ENCODE measurements around the gene CNTFR. TPM values are rescaled to one million over a fixed set of nuclear protein-coding genes. Genes with fewer than 3 reads are reported as not detected.

CNTFR gene
- total and polyA plus RNA-seq, 2 donors (not counting 1 experiment from before 2014, with no cell fraction given): not detected

DNA sequence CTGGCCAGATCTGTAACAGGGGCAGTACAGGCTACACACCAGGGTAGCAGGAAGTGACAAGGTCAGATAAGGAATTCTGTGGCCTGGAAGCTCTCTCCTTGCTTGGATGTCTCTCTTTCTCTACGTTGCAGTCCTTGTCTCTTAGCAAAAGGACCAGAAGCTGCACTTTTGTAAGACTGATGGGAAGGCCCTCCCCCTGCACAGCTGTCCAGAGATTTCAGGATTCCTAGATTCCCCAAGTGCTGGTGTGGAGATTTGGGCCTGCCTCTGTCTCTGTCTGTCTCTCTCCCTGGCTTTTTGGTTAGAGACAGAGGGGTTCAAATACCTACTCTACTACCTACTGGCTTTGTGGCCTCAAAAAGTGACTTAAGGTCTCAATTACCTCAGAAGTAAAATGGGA lies 10.0 kb upstream of the CNTFR start:
- no peaks in the 10 kb centered on the region for H4K20me1 ChIP-seq (ENCODE audit: control insufficient read depth, insufficient read depth, low read length, poor library complexity, severe bottlenecking)
- H2AFZ ChIP-seq (ENCODE audit: insufficient read depth, low read depth, low read length, poor library complexity, severe bottlenecking): no peak overlapping the region
- intact Hi-C loops (cut with micrococcal nuclease): loop anchor here (10.0 kb wide), 1 partner anchor 975 kb away; no protein-coding TSS in a partner anchor
- no peak overlapping the region for H3K9ac ChIP-seq (ENCODE audit: low read length)
- H3K27ac ChIP-seq (ENCODE audit: low read length in 2 of 2): no peak overlapping the region
- no peak for ATAC-seq (ENCODE audit: low read depth)
- TF ChIP-seq CTCF (IDR thresholded peaks at IDR 0.05) (no peak), EZH2 (IDR thresholded peaks at IDR 0.05; ENCODE audit: borderline replicate concordance, insufficient read depth, low read depth, low read length, poor library complexity, severe bottlenecking) (no peak)
- ChIA-PET POLR2A (no interaction called here), CTCF (interaction anchor here (1.1 kb wide), 1 partner anchor 12 kb away, joined by 4 read pairs; no protein-coding TSS in a partner anchor)
- no peaks in the 10 kb centered on the region for H3K9me3 Mint-ChIP-seq (ENCODE audit: insufficient read depth)
- H3K79me2 ChIP-seq (ENCODE audit: control insufficient read depth, insufficient read depth, low read length): no peaks in the 10 kb centered on the region
- no peak overlapping the region for H3K27ac Mint-ChIP-seq
- H3K27me3 ChIP-seq (replicated peaks in 1 of 4; ENCODE audit: control extremely low read depth in 1 of 4, control insufficient read depth in 3 of 4, insufficient read depth in 4 of 4, low read length in 3 of 4): peaks cover 0 to 23% (median 4%) of the 10 kb centered on the region in 4 experiments
- H3K4me3 Mint-ChIP-seq: no peak overlapping the region
- H3K36me3 ChIP-seq (replicated peaks in 1 of 2; ENCODE audit: control extremely low read depth in 1 of 2, control insufficient read depth in 1 of 2, extremely low read depth in 1 of 2, insufficient read depth in 2 of 2, low read length in 1 of 2): no peaks in the 10 kb centered on the region
- no peaks in the 10 kb centered on the region for H3K4me1 ChIP-seq (ENCODE audit: control insufficient read depth in 2 of 2, insufficient read depth in 2 of 2, low read length in 2 of 2)
- H3K4me2 ChIP-seq (replicated peaks; ENCODE audit: low read depth, low read length, poor library complexity, severe bottlenecking): no peak overlapping the region
- DNase-seq: no peak
- no peaks in the 10 kb centered on the region for H3K4me1 Mint-ChIP-seq
- no peak overlapping the region for H3K4me3 ChIP-seq (ENCODE audit: control extremely low read depth in 1 of 5, extremely low read depth in 1 of 5, insufficient read depth in 1 of 5, low read depth in 2 of 5, low read length in 4 of 5)
- H3K27me3 Mint-ChIP-seq: peaks cover 38% of the 10 kb centered on the region
- H3K9me3 ChIP-seq (ENCODE audit: control extremely low read depth in 1 of 3, control insufficient read depth in 2 of 3, insufficient read depth in 1 of 3, low read length in 2 of 3): peaks cover 0 to under 1% (median 0%) of the 10 kb centered on the region in 3 donors
- WGBS (ENCODE audit: insufficient coverage): no CpG with 5 or more reads among the region's 1 CpG

GRCh38 chr9:34594177-34594576 lies 4.7 kb upstream of the CNTFR start:
- peaks cover 27% of the 10 kb centered on the region for H3K4me1 Mint-ChIP-seq
- intact Hi-C loops (cut with micrococcal nuclease): loop anchor here (5.0 to 10.0 kb wide), 2 partner anchors 262 to 969 kb away; no protein-coding TSS in a partner anchor
- Histone ChIP-seq H3K4me2 (replicated peaks; ENCODE audit: low read depth, low read length, poor library complexity, severe bottlenecking) (no peak overlapping the region), H3K9me3 (ENCODE audit: control extremely low read depth in 1 of 3, control insufficient read depth in 2 of 3, insufficient read depth in 1 of 3, low read length in 2 of 3) (peaks cover 0 to 22% (median 0%) of the 10 kb centered on the region in 3 donors), H3K27ac (ENCODE audit: low read length in 2 of 2) (no peak overlapping the region), H3K9ac (ENCODE audit: low read length) (no peak overlapping the region), H4K20me1 (ENCODE audit: control insufficient read depth, insufficient read depth, low read length, poor library complexity, severe bottlenecking) (no peaks in the 10 kb centered on the region), H3K4me1 (ENCODE audit: control insufficient read depth in 2 of 2, insufficient read depth in 2 of 2, low read length in 2 of 2) (peaks cover 33 to 40% of the 10 kb centered on the region in 2 donors), H3K27me3 (replicated peaks in 1 of 4; ENCODE audit: control extremely low read depth in 1 of 4, control insufficient read depth in 3 of 4, insufficient read depth in 4 of 4, low read length in 3 of 4) (peaks cover 0 to 66% (median 36%) of the 10 kb centered on the region in 4 experiments), H2AFZ (ENCODE audit: insufficient read depth, low read depth, low read length, poor library complexity, severe bottlenecking) (no peak overlapping the region), H3K79me2 (ENCODE audit: control insufficient read depth, insufficient read depth, low read length) (no peaks in the 10 kb centered on the region), H3K36me3 (replicated peaks in 1 of 2; ENCODE audit: control extremely low read depth in 1 of 2, control insufficient read depth in 1 of 2, extremely low read depth in 1 of 2, insufficient read depth in 2 of 2, low read length in 1 of 2) (no peaks in the 10 kb centered on the region), H3K4me3 (ENCODE audit: control extremely low read depth in 1 of 5, extremely low read depth in 1 of 5, insufficient read depth in 1 of 5, low read depth in 2 of 5, low read length in 4 of 5) (no peak overlapping the region)
- H3K27me3 Mint-ChIP-seq: peaks cover 65% of the 10 kb centered on the region
- WGBS (ENCODE audit: insufficient coverage): 70% methylated on average over 2 of the region's 9 CpGs
- no peaks in the 10 kb centered on the region for H3K9me3 Mint-ChIP-seq (ENCODE audit: insufficient read depth)
- TF ChIP-seq CTCF (IDR thresholded peaks at IDR 0.05) (no peak), EZH2 (IDR thresholded peaks at IDR 0.05; ENCODE audit: borderline replicate concordance, insufficient read depth, low read depth, low read length, poor library complexity, severe bottlenecking) (no peak)
- H3K27ac Mint-ChIP-seq: no peak overlapping the region
- DNase-seq (no peak), ATAC-seq (ENCODE audit: low read depth) (no peak)
- CTCF ChIA-PET: interaction anchor here (1.2 to 3.0 kb wide), 3 partner anchors 10 to 190 kb away, joined by 3 to 19 read pairs (median 5); no protein-coding TSS in a partner anchor
- no peak overlapping the region for H3K4me3 Mint-ChIP-seq
- POLR2A ChIA-PET: no interaction called here

Data from B cell (primary cell).